Endothelial cell (in vitro differentiated cells): ENCODE measurements around the gene SQSTM1. TPM values are rescaled to one million over a fixed set of nuclear protein-coding genes. Genes with fewer than 3 reads are reported as not detected.

ENCODE experiments used
- DNase-seq: peaks from one replicate; pipeline ENCODE4 v3.0.0; 2021; ENCODE audit warnings: low spot score
- H3K27ac Mint-ChIP-seq: one replicate; pipeline ENCODE4 v1.8.0; 2021; ENCODE audit warnings: mixed read lengths, inconsistent platforms; ENCODE audit not compliant: unreplicated experiment
- H3K27me3 Mint-ChIP-seq: one replicate; pipeline ENCODE4 v1.8.0; 2021; ENCODE audit warnings: mild to moderate bottlenecking, moderate library complexity, mixed read lengths, inconsistent platforms; ENCODE audit not compliant: unreplicated experiment
- H3K36me3 Mint-ChIP-seq: one replicate; pipeline ENCODE4 v1.8.0; 2021; ENCODE audit warnings: mild to moderate bottlenecking, low read depth, mixed read lengths, inconsistent platforms; ENCODE audit not compliant: unreplicated experiment
- H3K4me1 Mint-ChIP-seq: one replicate; pipeline ENCODE4 v1.8.0; 2021; ENCODE audit warnings: mild to moderate bottlenecking, mixed read lengths, inconsistent platforms; ENCODE audit not compliant: unreplicated experiment
- H3K4me3 Mint-ChIP-seq: one replicate; pipeline ENCODE4 v1.8.0; 2021; ENCODE audit warnings: mild to moderate bottlenecking, mixed read lengths, inconsistent platforms; ENCODE audit not compliant: unreplicated experiment
- H3K9me3 Mint-ChIP-seq: one replicate; pipeline ENCODE4 v1.8.0; 2021; ENCODE audit warnings: mixed read lengths, inconsistent platforms; ENCODE audit not compliant: unreplicated experiment
- total RNA-seq: library from RNA; stranded (reverse); fragmentation: NEBNext Ultra II Directional; extraction: Animal tissue kit (Norgen Biotek cat#: 25700); gene quantifications from one replicate; pipeline ENCODE4 v1.2.1, GENCODE V29; 2021; ENCODE audit not compliant: unreplicated experiment
- TF ChIP-seq, protein P1 (sequence below): fragments of 200-600 bp; sonication (generic); IDR thresholded peaks from one replicate; pipeline ENCODE4 v1.5.0; 2021; ENCODE audit warnings: antibody characterized with exemption; ENCODE audit not compliant: unreplicated experiment

The SQSTM1 gene
- total RNA-seq, 1 donor from 2014 or later, result 82.2 TPM

DNA sequence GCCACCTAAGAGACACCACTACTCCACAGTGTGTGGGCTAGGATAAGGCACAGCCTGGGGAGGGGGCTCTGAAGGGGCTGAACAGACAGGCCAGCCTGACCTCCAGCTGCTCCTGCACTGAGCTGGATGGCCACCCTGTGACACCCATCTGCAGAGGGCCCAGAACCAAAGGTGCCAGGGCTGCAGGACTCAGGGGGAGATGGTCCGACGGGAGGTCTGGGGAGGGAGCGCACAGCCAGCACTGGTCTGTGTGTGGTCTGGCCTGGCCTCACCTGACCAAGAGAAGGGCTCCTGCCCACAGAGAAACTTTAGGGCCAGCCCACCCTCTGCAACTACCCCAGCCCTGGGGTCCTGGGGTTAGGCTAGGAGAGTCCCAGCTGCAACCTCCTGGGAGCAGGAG is 26.1 kb upstream of the SQSTM1 start:
- Mint-ChIP-seq H3K4me3 (no peak overlapping the region), H3K27ac (no peak overlapping the region), H3K27me3 (peaks cover 17% of the 10 kb centered on the region), H3K36me3 (peaks cover 18% of the 10 kb centered on the region), H3K4me1 (peaks cover 7% of the 10 kb centered on the region), H3K9me3 (no peaks in the 10 kb centered on the region)
- TF ChIP-seq, protein P1, sequence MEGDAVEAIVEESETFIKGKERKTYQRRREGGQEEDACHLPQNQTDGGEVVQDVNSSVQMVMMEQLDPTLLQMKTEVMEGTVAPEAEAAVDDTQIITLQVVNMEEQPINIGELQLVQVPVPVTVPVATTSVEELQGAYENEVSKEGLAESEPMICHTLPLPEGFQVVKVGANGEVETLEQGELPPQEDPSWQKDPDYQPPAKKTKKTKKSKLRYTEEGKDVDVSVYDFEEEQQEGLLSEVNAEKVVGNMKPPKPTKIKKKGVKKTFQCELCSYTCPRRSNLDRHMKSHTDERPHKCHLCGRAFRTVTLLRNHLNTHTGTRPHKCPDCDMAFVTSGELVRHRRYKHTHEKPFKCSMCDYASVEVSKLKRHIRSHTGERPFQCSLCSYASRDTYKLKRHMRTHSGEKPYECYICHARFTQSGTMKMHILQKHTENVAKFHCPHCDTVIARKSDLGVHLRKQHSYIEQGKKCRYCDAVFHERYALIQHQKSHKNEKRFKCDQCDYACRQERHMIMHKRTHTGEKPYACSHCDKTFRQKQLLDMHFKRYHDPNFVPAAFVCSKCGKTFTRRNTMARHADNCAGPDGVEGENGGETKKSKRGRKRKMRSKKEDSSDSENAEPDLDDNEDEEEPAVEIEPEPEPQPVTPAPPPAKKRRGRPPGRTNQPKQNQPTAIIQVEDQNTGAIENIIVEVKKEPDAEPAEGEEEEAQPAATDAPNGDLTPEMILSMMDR, result no peak
- DNase-seq, result no peak

DNA sequence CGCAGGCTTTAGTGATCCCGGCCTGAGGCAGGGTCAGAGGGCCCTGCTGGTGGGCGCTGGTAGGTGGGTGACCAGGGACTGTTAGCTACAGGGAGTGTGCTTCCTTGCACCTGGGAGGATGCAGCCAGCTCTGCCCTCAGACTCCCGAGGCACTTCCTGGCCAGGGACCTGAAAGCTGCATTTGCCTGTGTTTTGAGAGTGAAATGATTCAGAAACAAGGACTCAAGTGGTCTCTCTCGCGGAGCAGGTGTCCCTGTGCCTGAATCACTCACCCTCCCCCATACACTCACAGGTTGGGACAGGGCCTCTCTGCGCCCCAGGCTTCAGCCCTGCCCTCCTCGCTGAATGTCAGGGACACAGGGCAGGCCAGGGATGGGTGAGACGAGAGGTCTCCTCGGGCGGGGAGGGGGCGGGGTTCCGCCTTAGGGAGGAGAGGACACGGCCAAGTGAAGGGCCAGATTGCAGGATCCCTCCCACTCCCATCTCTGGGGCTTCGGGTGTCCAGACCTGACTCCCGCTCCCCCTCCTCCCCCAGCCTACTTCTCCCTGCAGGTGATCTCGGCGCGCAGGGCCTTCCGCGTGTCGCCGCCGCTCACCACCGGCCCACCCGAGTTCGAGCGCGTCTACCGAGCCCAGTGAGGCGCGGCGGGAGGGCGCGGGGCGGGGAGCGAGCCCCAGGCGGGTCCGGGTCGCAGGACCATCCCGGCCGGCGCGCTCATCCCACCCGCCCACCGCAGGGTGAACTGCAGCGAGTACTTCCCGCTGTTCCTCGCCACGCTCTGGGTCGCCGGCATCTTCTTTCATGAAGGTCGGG is 25.4 kb upstream of the SQSTM1 start:
- Mint-ChIP-seq H3K27me3 (peaks cover 17% of the 10 kb centered on the region), H3K36me3 (peaks cover 21% of the 10 kb centered on the region), H3K4me3 (no peak overlapping the region), H3K4me1 (peaks cover 7% of the 10 kb centered on the region), H3K27ac (no peak overlapping the region), H3K9me3 (no peaks in the 10 kb centered on the region)
- no peak for DNase-seq
- TF ChIP-seq, protein P1, result no peak

DNA sequence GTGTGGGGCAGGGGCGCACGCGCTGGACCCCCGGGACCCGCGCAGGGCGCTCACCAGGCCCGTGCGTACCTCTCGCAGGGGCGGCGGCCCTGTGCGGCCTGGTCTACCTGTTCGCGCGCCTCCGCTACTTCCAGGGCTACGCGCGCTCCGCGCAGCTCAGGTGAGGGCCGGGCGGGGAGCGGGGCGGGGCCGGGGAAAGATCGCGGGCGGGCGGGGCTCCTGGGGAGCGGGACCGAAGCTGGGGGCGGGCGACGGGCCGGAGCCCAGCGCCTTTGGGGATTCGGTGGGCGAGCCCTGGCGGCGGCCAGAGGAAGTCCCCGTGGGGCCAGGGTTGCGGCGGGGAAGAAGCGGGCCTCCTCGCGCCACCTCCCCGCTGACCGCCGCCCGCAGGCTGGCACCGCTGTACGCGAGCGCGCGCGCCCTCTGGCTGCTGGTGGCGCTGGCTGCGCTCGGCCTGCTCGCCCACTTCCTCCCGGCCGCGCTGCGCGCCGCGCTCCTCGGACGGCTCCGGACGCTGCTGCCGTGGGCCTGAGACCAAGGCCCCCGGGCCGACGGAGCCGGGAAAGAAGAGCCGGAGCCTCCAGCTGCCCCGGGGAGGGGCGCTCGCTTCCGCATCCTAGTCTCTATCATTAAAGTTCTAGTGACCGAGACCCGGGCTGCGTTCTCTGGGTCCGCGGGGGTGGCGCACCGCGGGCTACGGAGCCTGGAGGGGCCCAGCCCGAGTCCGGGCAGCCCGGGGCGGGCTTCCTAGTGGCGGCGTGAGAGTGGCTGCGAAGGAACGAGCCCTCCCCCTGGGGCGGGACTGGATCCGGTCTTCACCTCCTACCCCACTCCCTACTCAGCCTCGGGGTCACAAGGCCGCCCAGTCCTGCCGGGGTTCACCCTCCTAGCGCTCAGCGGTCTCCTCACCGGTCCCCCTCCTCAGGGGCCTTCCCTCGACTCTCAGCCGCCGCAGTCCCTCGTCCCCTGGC is 24.6 kb upstream of the SQSTM1 start:
- H3K4me3 Mint-ChIP-seq, result peak overlapping the region; percentile 82
- no peak overlapping the region for H3K27ac Mint-ChIP-seq
- DNase-seq, result peak; percentile 86
- peaks cover 7% of the 10 kb centered on the region for H3K4me1 Mint-ChIP-seq
- H3K27me3 Mint-ChIP-seq, result peaks cover 18% of the 10 kb centered on the region
- H3K36me3 Mint-ChIP-seq, result peaks cover 21% of the 10 kb centered on the region
- no peaks in the 10 kb centered on the region for H3K9me3 Mint-ChIP-seq
- TF ChIP-seq, protein P1, result peak; percentile 64

DNA sequence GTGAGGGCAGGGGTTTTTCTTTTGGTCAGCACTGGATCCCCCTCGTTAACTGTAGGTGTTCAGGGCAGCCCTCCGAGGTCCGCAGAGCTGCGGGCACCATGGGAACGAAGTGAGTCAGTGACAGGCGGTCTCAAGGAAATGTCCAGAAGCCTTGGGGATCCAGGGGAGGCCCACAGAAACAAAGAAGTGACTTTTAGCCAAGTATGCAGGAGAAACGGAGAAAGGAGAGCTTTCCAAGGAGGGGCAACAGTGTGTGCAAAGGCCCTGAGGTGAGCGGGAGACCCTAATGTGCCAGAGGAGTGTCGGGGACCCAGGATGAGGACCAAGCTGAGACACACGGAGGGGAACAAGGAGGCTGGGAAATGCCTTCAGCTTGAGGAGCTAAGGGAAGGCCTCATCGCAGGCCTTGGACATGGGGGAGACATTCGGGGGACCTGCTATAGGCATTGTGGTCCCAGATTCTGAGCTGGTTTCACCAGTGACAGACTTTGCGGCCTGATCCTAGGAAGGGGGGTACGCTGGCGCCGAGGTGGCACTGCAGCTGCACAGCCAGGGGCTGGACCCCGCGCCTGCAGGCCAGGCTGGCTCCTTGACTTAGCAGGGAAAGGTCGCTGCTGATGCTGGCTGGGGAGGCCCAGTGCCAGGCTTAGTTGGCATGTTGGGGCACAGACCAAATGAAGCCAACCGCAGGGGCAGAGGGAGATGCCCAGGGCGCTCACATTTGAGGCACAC is 23.7 kb upstream of the SQSTM1 start:
- no peaks in the 10 kb centered on the region for H3K9me3 Mint-ChIP-seq
- TF ChIP-seq, protein P1, result no peak
- H3K36me3 Mint-ChIP-seq, result peaks cover 26% of the 10 kb centered on the region
- H3K4me3 Mint-ChIP-seq, result peak overlapping the region; percentile 82
- H3K27me3 Mint-ChIP-seq, result peaks cover 23% of the 10 kb centered on the region
- no peak for DNase-seq
- peaks cover 7% of the 10 kb centered on the region for H3K4me1 Mint-ChIP-seq
- H3K27ac Mint-ChIP-seq, result no peak overlapping the region
